Esophagus muscularis mucosa (tissue), 4 donors: ENCODE measurements around the gene SYTL2. TPM values are rescaled to one million over a fixed set of nuclear protein-coding genes. Genes with fewer than 3 reads are reported as not detected.

Experiments used
- DNase-seq: peaks from one replicate; pipeline ENCODE4 v3.0.0-alpha.2; 2017; ENCODE audit errors: extremely low spot score
- H3K27ac ChIP-seq, 4 donors: fragments of 200-600 bp; sonication (generic); replicated peaks in 1 of 4; 1 replicate in 3 of 4; 2 replicates in 1 of 4; pipeline ENCODE4 v1.5.1; 2016 to 2019; ENCODE audit warnings: mild to moderate bottlenecking in 1 of 4
- H3K27me3 ChIP-seq, 4 donors: fragments of 200-600 bp; sonication (generic); one replicate each; pipeline versions ENCODE4 v1.5.1 to v1.6.0; 2016 to 2019
- H3K36me3 ChIP-seq, 4 donors: fragments of 200-600 bp; sonication (generic); one replicate each; pipeline ENCODE4 v1.5.1; 2016 to 2019
- H3K4me1 ChIP-seq, 4 donors: fragments of 200-600 bp; sonication (generic); one replicate each; pipeline ENCODE4 v1.5.1; 2016 to 2019
- H3K4me3 ChIP-seq, 4 donors: fragments of 200-600 bp; sonication (generic); 1 replicate in 2 of 4; 2 replicates in 2 of 4; pipeline ENCODE4 v1.5.1; 2016 to 2019; ENCODE audit warnings: mild to moderate bottlenecking in 4 of 4, moderate library complexity in 1 of 4
- H3K9me3 ChIP-seq, 4 donors: fragments of 200-600 bp; sonication (generic); 1 replicate in 3 of 4; 2 replicates in 1 of 4; pipeline ENCODE4 v1.5.1; 2016 to 2019
- EP300 ChIP-seq: sonication (generic); formaldehyde crosslinking; IDR thresholded peaks from one replicate; pipeline ENCODE4 v1.6.1; 2017; ENCODE audit warnings: antibody characterized with exemption
- POLR2A ChIP-seq: fragments of 450-650 bp; IDR thresholded peaks from one replicate; pipeline ENCODE4 v1.6.1; 2017; ENCODE audit warnings: antibody characterized with exemption, moderate library complexity, mild to moderate bottlenecking, low read depth
- POLR2AphosphoS5 ChIP-seq, 2 donors: sonication (generic); formaldehyde crosslinking; IDR thresholded peaks; one replicate each; pipeline ENCODE4 v1.6.1; 2017; ENCODE audit warnings: antibody characterized with exemption in 2 of 2
- WGBS: methylation state at CpG from one replicate; pipeline ENCODE4 v1.1.5; 2018; 5-methylcytosine and 5-hydroxymethylcytosine counted together
- intact Hi-C: fragments of 100-400 bp; cut with DNase I; formaldehyde crosslinking; loops from one replicate; pipeline ENCODE4 v1.15.1; 2023
- total RNA-seq, 4 donors: library from RNA; depleted of rRNA; stranded (reverse); fragments of >200 nt; gene quantifications; one replicate each; pipeline versions ENCODE4 v1.1.0 to v1.2.1, GENCODE V29; 2016
- TF ChIP-seq, protein P1 (sequence below), 3 experiments: fragments of 200-600 bp in 2 of 3; fragments of 450-650 bp in 1 of 3; sonication (generic) in 2 of 3; IDR thresholded peaks; one replicate each; pipeline ENCODE4 v1.5.1; 2017 to 2019; ENCODE audit warnings: antibody characterized with exemption in 3 of 3, mild to moderate bottlenecking in 2 of 3, moderate library complexity in 1 of 3

The SYTL2 gene
- total RNA-seq, 4 donors from 2014 or later = 7.1 to 10.4 (median 8.8) TPM

DNA sequence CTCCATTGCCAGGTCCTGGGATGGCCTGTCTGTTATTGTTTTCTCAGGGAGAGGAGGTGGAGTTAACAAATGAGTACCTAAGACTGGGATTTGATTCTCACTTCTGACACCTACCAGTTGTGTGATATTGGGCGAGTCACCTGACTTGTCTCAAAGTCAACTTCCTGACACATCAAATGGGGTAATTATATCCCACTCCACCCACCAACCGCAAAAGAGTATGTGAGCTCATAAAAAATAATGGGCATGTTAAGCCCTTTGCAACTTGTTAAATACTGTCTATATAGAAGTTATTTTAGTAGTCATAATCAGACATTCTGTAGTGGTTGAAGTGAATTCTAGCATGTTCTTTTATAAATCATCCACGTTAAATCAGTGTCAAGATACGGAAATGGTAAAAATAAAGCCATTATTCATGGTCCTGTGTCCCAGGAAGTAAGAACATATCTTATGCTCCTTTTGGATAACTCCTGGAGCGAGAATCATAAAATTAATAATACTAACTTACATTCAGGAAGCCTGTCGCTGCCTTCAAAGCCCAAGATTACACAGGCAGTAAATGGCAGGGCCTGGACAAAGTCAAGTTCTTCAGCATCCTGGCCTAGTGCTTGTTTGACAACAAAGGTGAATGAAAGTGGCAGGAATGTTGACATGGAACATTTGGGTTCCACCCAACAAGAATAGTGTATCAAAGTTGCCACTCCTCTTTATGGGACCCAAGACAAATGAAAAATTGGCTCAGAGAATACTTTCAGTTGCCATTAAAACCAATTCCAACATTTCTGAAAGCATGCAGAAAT, 54.3 kb downstream of the SYTL2 start:
- no peaks in the 10 kb centered on the region for H3K9me3 ChIP-seq
- H3K4me3 ChIP-seq = no peak overlapping the region
- H3K4me1 ChIP-seq = no peaks in the 10 kb centered on the region
- intact Hi-C loops = no loop called here
- H3K27me3 ChIP-seq = no peaks in the 10 kb centered on the region
- no peak for DNase-seq
- H3K36me3 ChIP-seq = no peaks in the 10 kb centered on the region
- no peak overlapping the region for H3K27ac ChIP-seq
- no peak for TF ChIP-seq POLR2A
- TF ChIP-seq, protein P1, sequence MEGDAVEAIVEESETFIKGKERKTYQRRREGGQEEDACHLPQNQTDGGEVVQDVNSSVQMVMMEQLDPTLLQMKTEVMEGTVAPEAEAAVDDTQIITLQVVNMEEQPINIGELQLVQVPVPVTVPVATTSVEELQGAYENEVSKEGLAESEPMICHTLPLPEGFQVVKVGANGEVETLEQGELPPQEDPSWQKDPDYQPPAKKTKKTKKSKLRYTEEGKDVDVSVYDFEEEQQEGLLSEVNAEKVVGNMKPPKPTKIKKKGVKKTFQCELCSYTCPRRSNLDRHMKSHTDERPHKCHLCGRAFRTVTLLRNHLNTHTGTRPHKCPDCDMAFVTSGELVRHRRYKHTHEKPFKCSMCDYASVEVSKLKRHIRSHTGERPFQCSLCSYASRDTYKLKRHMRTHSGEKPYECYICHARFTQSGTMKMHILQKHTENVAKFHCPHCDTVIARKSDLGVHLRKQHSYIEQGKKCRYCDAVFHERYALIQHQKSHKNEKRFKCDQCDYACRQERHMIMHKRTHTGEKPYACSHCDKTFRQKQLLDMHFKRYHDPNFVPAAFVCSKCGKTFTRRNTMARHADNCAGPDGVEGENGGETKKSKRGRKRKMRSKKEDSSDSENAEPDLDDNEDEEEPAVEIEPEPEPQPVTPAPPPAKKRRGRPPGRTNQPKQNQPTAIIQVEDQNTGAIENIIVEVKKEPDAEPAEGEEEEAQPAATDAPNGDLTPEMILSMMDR (IDR thresholded peaks at IDR 0.05) = no peak
- no peak for TF ChIP-seq POLR2AphosphoS5 (IDR thresholded peaks at IDR 0.05)
- no peak for TF ChIP-seq EP300
- whole genome bisulfite sequencing = 90% methylated on average over 6 of the region's 6 CpGs

DNA sequence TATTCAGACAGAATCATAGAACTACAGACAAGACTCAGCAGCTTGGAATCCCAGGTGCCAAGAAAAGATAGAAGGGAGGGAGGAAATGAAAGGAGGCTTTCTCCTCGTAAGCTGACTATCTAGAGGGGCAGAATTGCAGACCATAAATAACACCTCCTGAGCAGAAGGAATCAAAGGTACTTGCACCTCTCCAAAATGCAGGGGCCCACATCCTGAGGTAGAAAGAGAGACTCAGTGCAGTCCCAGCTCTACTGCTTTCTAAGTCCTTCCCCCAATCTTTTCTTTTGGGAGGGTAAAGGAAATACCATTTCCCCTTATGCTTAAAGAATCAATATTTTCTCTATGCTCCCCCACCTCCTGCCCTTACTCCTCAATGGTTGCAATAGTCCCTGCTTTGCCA, 55.2 kb downstream of the SYTL2 start:
- H3K27ac ChIP-seq = no peak overlapping the region
- H3K4me1 ChIP-seq = no peaks in the 10 kb centered on the region
- intact Hi-C loops = no loop called here
- H3K36me3 ChIP-seq = no peaks in the 10 kb centered on the region
- 85% methylated on average over 1 of the region's 1 CpG for WGBS
- no peaks in the 10 kb centered on the region for H3K9me3 ChIP-seq
- no peak for DNase-seq
- H3K27me3 ChIP-seq = no peaks in the 10 kb centered on the region
- H3K4me3 ChIP-seq = no peak overlapping the region
- TF ChIP-seq, protein P1 (IDR thresholded peaks at IDR 0.05) = no peak
- TF ChIP-seq EP300 (no peak), POLR2AphosphoS5 (IDR thresholded peaks at IDR 0.05) (no peak), POLR2A (no peak)

DNA sequence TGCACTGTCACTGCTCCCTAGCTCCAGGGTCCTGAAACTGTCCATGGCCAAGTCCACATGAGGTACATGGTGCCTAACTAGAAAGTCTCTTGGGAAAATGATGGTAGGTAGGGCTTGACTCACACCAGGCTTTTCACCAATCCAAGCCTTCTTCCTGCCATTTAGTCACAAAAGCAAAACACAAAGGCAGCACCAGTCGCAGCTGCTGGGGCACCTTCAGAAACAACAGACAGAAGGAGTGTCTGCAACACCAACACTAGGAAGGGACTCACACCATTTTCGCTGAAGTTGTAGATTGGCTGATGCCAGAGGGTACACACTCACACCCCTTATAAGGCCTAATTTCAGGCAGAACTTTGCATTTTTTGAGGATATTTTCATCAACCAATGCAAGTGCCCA, 55.7 kb downstream of the SYTL2 start:
- Histone ChIP-seq H3K9me3 (no peaks in the 10 kb centered on the region), H3K27ac (no peak overlapping the region), H3K36me3 (no peaks in the 10 kb centered on the region), H3K4me1 (no peaks in the 10 kb centered on the region), H3K27me3 (no peaks in the 10 kb centered on the region), H3K4me3 (no peak overlapping the region)
- intact Hi-C loops = no loop called here
- no peak for DNase-seq
- TF ChIP-seq EP300 (no peak), POLR2AphosphoS5 (IDR thresholded peaks at IDR 0.05) (no peak)
- TF ChIP-seq, protein P1 (IDR thresholded peaks at IDR 0.05) = no peak
- WGBS = 100% methylated on average over 1 of the region's 2 CpGs

DNA sequence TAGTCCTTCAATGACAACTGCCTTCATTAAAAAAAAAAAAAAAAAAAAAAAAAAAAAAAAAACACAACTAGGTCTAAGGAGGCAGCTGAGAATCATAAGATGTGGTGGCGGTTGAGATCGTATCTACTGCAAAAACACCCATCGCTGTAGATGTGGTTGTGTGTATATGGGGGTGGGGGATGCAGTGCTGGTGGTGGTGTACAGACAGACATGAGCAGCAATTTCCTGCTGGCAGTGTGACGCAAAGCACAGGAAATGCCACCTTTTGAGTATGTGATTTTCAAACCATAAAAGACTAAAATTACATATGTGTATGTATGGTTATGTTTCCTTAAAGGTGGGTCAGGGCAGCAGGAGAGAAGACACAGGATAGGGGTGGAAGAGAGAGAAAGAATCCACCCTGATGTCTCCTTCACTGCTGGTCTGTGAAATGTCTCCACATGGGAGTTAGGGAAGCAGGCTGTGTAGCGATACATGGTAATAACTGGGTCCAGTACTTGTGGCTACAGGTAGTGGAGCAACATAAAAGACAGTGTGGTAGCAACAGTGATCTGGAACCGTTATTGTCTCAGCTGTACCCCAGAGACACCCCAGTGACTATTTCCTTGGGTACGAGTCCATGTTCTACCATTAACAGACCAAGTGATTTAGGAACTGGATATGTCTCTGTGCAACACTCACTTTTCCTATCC, 57.9 kb downstream of the SYTL2 start:
- intact Hi-C loops = no loop called here
- no peaks in the 10 kb centered on the region for H3K27me3 ChIP-seq
- H3K4me1 ChIP-seq = no peaks in the 10 kb centered on the region
- no peak for DNase-seq
- no peaks in the 10 kb centered on the region for H3K9me3 ChIP-seq
- no peak overlapping the region for H3K27ac ChIP-seq
- no peaks in the 10 kb centered on the region for H3K36me3 ChIP-seq
- 75% methylated on average over 7 of the region's 7 CpGs for WGBS
- no peak for TF ChIP-seq POLR2A
- TF ChIP-seq, protein P1 (IDR thresholded peaks at IDR 0.05) = no peak
- no peak for TF ChIP-seq POLR2AphosphoS5 (IDR thresholded peaks at IDR 0.05)
- TF ChIP-seq EP300 = no peak
- H3K4me3 ChIP-seq = no peak overlapping the region
